Vagina (tissue), 2 donors: ENCODE results near the gene HNF1B.

Source experiments
- POLR2A ChIP-seq, 2 donors: fragments of 450-650 bp; IDR thresholded peaks; one replicate each; pipeline ENCODE4 v1.6.1; 2017; ENCODE audit warnings: antibody characterized with exemption in 2 of 2, mild to moderate bottlenecking in 2 of 2, moderate library complexity in 2 of 2
- POLR2AphosphoS5 ChIP-seq, 2 donors: sonication (generic); formaldehyde crosslinking; IDR thresholded peaks; one replicate each; pipeline ENCODE4 v1.9.0; 2017; ENCODE audit warnings: antibody characterized with exemption in 2 of 2, mild to moderate bottlenecking in 2 of 2, low read depth in 1 of 2; ENCODE audit not compliant: insufficient read depth in 1 of 2
- TF ChIP-seq, protein P1 (sequence below), 3 experiments: fragments of 450-650 bp in 2 of 3; fragments of 200-600 bp in 1 of 3; sonication (generic) in 1 of 3; IDR thresholded peaks; one replicate each; pipeline ENCODE4 v1.5.1; 2017 to 2019; ENCODE audit warnings: antibody characterized with exemption in 3 of 3, mild to moderate bottlenecking in 2 of 3, moderate library complexity in 2 of 3

DNA sequence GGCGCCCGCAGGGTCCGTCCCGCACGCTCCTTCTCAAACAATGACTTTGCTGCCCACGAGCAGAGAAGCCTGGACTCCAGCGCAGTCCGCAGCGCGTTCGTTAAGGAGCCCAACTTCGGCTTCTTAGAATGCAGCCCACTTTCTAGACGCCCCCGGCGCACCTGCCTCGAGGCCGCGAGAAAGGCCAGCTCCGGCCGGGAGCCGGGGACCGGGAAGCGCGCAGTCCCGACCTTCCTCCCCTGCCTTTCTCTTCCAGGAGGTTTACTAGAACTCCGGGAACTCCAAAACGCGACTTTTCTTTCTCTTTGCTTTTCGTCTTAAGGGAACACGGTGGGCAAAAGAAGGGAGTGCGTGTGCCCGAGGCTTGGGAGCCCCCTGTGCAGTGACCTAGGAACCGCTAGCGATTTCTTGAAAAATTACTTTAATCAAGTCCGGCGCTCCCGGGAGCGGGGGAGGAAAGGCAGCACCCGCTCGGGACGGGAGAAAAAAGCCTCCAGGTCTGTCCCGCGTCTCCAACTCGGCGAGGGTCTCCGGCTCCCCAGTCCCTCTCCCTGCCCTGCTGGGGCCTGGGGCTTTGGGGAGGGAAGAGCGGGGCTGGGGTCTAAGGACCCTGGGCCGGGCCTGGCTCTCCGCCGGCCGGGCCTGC is 2.6 kb downstream of the HNF1B start:
- TF ChIP-seq, protein P1, sequence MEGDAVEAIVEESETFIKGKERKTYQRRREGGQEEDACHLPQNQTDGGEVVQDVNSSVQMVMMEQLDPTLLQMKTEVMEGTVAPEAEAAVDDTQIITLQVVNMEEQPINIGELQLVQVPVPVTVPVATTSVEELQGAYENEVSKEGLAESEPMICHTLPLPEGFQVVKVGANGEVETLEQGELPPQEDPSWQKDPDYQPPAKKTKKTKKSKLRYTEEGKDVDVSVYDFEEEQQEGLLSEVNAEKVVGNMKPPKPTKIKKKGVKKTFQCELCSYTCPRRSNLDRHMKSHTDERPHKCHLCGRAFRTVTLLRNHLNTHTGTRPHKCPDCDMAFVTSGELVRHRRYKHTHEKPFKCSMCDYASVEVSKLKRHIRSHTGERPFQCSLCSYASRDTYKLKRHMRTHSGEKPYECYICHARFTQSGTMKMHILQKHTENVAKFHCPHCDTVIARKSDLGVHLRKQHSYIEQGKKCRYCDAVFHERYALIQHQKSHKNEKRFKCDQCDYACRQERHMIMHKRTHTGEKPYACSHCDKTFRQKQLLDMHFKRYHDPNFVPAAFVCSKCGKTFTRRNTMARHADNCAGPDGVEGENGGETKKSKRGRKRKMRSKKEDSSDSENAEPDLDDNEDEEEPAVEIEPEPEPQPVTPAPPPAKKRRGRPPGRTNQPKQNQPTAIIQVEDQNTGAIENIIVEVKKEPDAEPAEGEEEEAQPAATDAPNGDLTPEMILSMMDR (IDR thresholded peaks at IDR 0.05) = no peak
- no peak for TF ChIP-seq POLR2A (IDR thresholded peaks at IDR 0.05)
- TF ChIP-seq POLR2AphosphoS5 (IDR thresholded peaks at IDR 0.05; ENCODE audit: insufficient read depth in 1 of 2, low read depth in 1 of 2) = no peak
